SIG-M5 treated with dmso at 0.1 percent for 504 hours (cell line): ENCODE results near the gene POU6F1.

Source experiments
- DNase-seq: peaks from one replicate; lab custom pipeline; 2025; ENCODE audit not compliant: unreplicated experiment; lab: John Stamatoyannopoulos, UW

The POU6F1 gene

DNA sequence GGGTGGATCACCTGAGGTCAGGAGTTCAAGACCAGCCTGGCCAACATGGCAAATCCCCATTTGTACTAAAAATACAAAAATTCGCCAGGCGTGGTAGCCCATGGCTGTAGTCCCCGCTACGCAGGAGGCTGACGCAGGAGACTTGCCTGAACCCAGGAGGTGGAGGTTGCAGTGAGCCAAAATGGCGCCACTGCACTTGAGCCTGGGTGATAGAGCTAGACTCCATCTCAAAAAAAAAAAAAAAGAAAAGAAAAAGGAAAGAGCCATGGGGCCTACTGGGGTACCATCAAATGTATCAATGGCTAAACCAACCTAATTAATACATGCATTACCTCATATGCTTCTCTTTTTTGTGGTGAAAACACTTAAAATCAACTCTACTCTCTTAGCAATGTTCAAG, 55.6 kb downstream of the POU6F1 start:
- no peak for DNase-seq

- DNase-seq: no peak
These were observed 56.9 kb downstream of the POU6F1 start for GRCh38 chr12:51160814-51161459.

GRCh38 chr12:51156245-51156765, 61.6 kb downstream of the POU6F1 start:
- no peak for DNase-seq

GRCh38 chr12:51152953-51153352, 64.9 kb downstream of the POU6F1 start:
- DNase-seq: no peak

- no peak for DNase-seq
These were observed 67.1 kb downstream of the POU6F1 start for GRCh38 chr12:51150777-51151176.

DNA sequence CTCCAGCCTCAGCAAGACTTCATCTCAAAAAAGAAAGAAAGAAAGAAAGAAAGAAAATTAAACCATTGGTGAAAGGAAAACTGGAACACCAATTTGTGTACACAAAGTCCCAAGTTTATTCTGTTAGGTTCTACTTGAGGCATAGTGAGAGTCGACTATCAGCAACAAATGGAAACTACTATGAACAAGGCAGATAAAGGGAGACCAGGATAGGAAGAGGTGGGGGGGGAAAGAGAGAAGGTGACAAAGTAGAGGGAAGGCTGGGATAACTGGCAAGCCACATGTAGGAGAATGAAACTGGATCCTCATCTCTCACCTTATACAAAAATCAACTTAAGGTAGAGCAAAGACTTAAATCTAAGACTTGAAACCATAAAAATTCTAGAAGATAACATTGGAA, 70.6 kb downstream of the POU6F1 start:
- no peak for DNase-seq

DNA sequence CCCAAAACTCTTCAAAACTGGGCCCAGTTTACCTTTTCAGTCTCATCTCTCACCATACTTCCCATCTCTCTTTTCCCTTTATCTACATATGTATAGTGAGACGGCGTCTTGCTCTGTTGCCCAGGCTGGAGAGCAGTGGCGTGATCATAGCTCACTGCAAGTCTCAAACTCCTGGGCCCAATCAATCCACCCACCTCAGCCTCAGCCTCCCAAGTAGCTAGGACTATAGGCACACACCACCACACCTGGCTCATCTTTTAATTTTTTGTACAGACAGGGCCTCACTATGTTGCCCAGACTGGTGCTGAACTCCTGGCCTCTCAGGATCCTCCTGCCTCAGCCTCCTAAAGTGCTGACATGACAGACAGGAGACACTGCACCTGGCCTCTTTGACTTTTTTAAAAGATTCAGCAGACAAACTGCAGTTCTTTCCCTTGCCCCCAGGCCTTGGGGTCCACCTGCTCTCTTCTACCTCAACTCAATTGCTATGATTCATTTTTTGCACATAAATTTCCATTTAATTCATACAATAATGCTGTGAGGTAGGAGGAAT, 78.5 kb downstream of the POU6F1 start:
- no peak for DNase-seq
